Activated naive CD4-positive, alpha-beta T cell treated with anti-CD3 and anti-CD28 coated beads for 36 hours (primary cell): ENCODE data around the gene CDC42BPA. TPM values are rescaled to one million over a fixed set of nuclear protein-coding genes. Genes with fewer than 3 reads are reported as not detected.

ENCODE experiments used
- CTCF ChIA-PET: fragments of 350-600 bp; sonication (Branson Sonifier 250); formaldehyde crosslinking; loops from one replicate; lab custom pipeline; 2021; ENCODE audit warnings: antibody characterized with exemption; lab: Charles Lee
- DNase-seq: peaks from one replicate; pipeline ENCODE4 v3.0.0-alpha.2; 2020
- H3K27ac Mint-ChIP-seq: one replicate; pipeline ENCODE4 v1.8.0; 2021; ENCODE audit warnings: mild to moderate bottlenecking, mixed read lengths
- H3K27me3 Mint-ChIP-seq: one replicate; pipeline ENCODE4 v1.8.0; 2021; ENCODE audit warnings: low read depth, mixed read lengths
- H3K36me3 Mint-ChIP-seq: one replicate; pipeline ENCODE4 v1.8.0; 2021; ENCODE audit warnings: low read depth, mixed read lengths
- H3K4me1 Mint-ChIP-seq: one replicate; pipeline ENCODE4 v1.8.0; 2021; ENCODE audit warnings: low read depth, mixed read lengths
- H3K4me3 Mint-ChIP-seq: one replicate; pipeline ENCODE4 v1.8.0; 2021; ENCODE audit warnings: mild to moderate bottlenecking, moderate library complexity, mixed read lengths
- H3K9me3 Mint-ChIP-seq: one replicate; pipeline ENCODE4 v1.8.0; 2021; ENCODE audit warnings: mixed read lengths
- intact Hi-C: fragments of 100-400 bp; cut with micrococcal nuclease; formaldehyde crosslinking; loops from one replicate; pipeline ENCODE4 v1.15.1; 2023
- total RNA-seq, 2 experiments: library from RNA; stranded (reverse); gene quantifications; one replicate each; pipeline ENCODE4 v1.2.3, GENCODE V29; 2021

The CDC42BPA gene
- total RNA-seq, 2 experiments from 2014 or later: 5.0 to 5.8 TPM

GRCh38 chr1:226985839-226986463, 332.3 kb downstream of the CDC42BPA start:
- no peak for DNase-seq
- intact Hi-C loops: no loop called here
- Mint-ChIP-seq H3K4me1 (peaks cover 19% of the 10 kb centered on the region), H3K27me3 (no peaks in the 10 kb centered on the region), H3K36me3 (peaks cover 6% of the 10 kb centered on the region), H3K27ac (no peak overlapping the region), H3K4me3 (no peak overlapping the region), H3K9me3 (no peaks in the 10 kb centered on the region)
- CTCF ChIA-PET: no interaction called here

GRCh38 chr1:226985239-226985838, 333.0 kb downstream of the CDC42BPA start:
- CTCF ChIA-PET: no interaction called here
- Mint-ChIP-seq H3K27me3 (no peaks in the 10 kb centered on the region), H3K36me3 (peaks cover 6% of the 10 kb centered on the region), H3K4me1 (peaks cover 15% of the 10 kb centered on the region), H3K9me3 (no peaks in the 10 kb centered on the region), H3K4me3 (no peak overlapping the region), H3K27ac (no peak overlapping the region)
- DNase-seq: no peak
- intact Hi-C loops: no loop called here

GRCh38 chr1:226984521-226985238, 333.6 kb downstream of the CDC42BPA start:
- Mint-ChIP-seq H3K27me3 (no peaks in the 10 kb centered on the region), H3K9me3 (no peaks in the 10 kb centered on the region), H3K4me1 (peaks cover 8% of the 10 kb centered on the region), H3K36me3 (peaks cover 6% of the 10 kb centered on the region), H3K27ac (no peak overlapping the region), H3K4me3 (no peak overlapping the region)
- DNase-seq: no peak
- intact Hi-C loops: loop anchor here (1.0 kb wide), 1 partner anchor 12 kb away; no protein-coding TSS in a partner anchor
- CTCF ChIA-PET: no interaction called here

- H3K36me3 Mint-ChIP-seq: peaks cover 6% of the 10 kb centered on the region
- no peak for DNase-seq
- intact Hi-C loops: loop anchor here (1.0 kb wide), 1 partner anchor 12 kb away; no protein-coding TSS in a partner anchor
- CTCF ChIA-PET: no interaction called here
- H3K4me1 Mint-ChIP-seq: peaks cover 2% of the 10 kb centered on the region
- H3K27me3 Mint-ChIP-seq: no peaks in the 10 kb centered on the region
- H3K27ac Mint-ChIP-seq: no peak overlapping the region
- H3K9me3 Mint-ChIP-seq: no peaks in the 10 kb centered on the region
- no peak overlapping the region for H3K4me3 Mint-ChIP-seq
Measured at GRCh38 chr1:226983992-226984364, 334.3 kb downstream of the CDC42BPA start.

GRCh38 chr1:226983247-226983991, 334.9 kb downstream of the CDC42BPA start:
- Mint-ChIP-seq H3K9me3 (no peaks in the 10 kb centered on the region), H3K27me3 (no peaks in the 10 kb centered on the region), H3K4me1 (no peaks in the 10 kb centered on the region), H3K4me3 (no peak overlapping the region), H3K36me3 (peaks cover 6% of the 10 kb centered on the region), H3K27ac (no peak overlapping the region)
- DNase-seq: no peak
- CTCF ChIA-PET: no interaction called here
- intact Hi-C loops: no loop called here

- no peaks in the 10 kb centered on the region for H3K4me1 Mint-ChIP-seq
- intact Hi-C loops: no loop called here
- no peak overlapping the region for H3K27ac Mint-ChIP-seq
- DNase-seq: no peak
- no peaks in the 10 kb centered on the region for H3K27me3 Mint-ChIP-seq
- H3K4me3 Mint-ChIP-seq: no peak overlapping the region
- CTCF ChIA-PET: no interaction called here
- H3K36me3 Mint-ChIP-seq: peaks cover 6% of the 10 kb centered on the region
- no peaks in the 10 kb centered on the region for H3K9me3 Mint-ChIP-seq
Measured at GRCh38 chr1:226982451-226983177, 335.7 kb downstream of the CDC42BPA start.

GRCh38 chr1:226981838-226982237, 336.5 kb downstream of the CDC42BPA start:
- no peak overlapping the region for H3K4me3 Mint-ChIP-seq
- no peak for DNase-seq
- H3K27ac Mint-ChIP-seq: no peak overlapping the region
- H3K36me3 Mint-ChIP-seq: peaks cover 6% of the 10 kb centered on the region
- no peaks in the 10 kb centered on the region for H3K9me3 Mint-ChIP-seq
- H3K4me1 Mint-ChIP-seq: no peaks in the 10 kb centered on the region
- CTCF ChIA-PET: no interaction called here
- H3K27me3 Mint-ChIP-seq: no peaks in the 10 kb centered on the region
- intact Hi-C loops: no loop called here

GRCh38 chr1:226981386-226981817, 336.9 kb downstream of the CDC42BPA start:
- peaks cover 6% of the 10 kb centered on the region for H3K36me3 Mint-ChIP-seq
- intact Hi-C loops: no loop called here
- CTCF ChIA-PET: no interaction called here
- H3K4me3 Mint-ChIP-seq: no peak overlapping the region
- H3K27me3 Mint-ChIP-seq: no peaks in the 10 kb centered on the region
- no peak for DNase-seq
- H3K4me1 Mint-ChIP-seq: no peaks in the 10 kb centered on the region
- no peak overlapping the region for H3K27ac Mint-ChIP-seq
- no peaks in the 10 kb centered on the region for H3K9me3 Mint-ChIP-seq

- intact Hi-C loops: no loop called here
Measured at GRCh38 chr1:226980565-226981385, 337.5 kb downstream of the CDC42BPA start.

GRCh38 chr1:226980122-226980560, 338.2 kb downstream of the CDC42BPA start:
- Mint-ChIP-seq H3K27me3 (no peaks in the 10 kb centered on the region), H3K4me1 (no peaks in the 10 kb centered on the region), H3K9me3 (no peaks in the 10 kb centered on the region), H3K4me3 (no peak overlapping the region), H3K27ac (no peak overlapping the region), H3K36me3 (peaks cover 3% of the 10 kb centered on the region)
- intact Hi-C loops: no loop called here
- no peak for DNase-seq
- CTCF ChIA-PET: no interaction called here

More at GRCh38 chr1:226980565-226981385, 337.5 kb downstream of the CDC42BPA start:
- Mint-ChIP-seq H3K27ac (no peak overlapping the region), H3K36me3 (peaks cover 4% of the 10 kb centered on the region), H3K27me3 (no peaks in the 10 kb centered on the region), H3K4me3 (no peak overlapping the region), H3K4me1 (no peaks in the 10 kb centered on the region), H3K9me3 (no peaks in the 10 kb centered on the region)
- DNase-seq: no peak
- CTCF ChIA-PET: no interaction called here

GRCh38 chr1:226979517-226980121, 338.7 kb downstream of the CDC42BPA start:
- H3K36me3 Mint-ChIP-seq: peaks cover 4% of the 10 kb centered on the region
- H3K4me3 Mint-ChIP-seq: no peak overlapping the region

More at GRCh38 chr1:226979517-226980121, 338.7 kb downstream of the CDC42BPA start:
- no peaks in the 10 kb centered on the region for H3K27me3 Mint-ChIP-seq
- no peak for DNase-seq
- no peak overlapping the region for H3K27ac Mint-ChIP-seq
- H3K9me3 Mint-ChIP-seq: no peaks in the 10 kb centered on the region
- CTCF ChIA-PET: no interaction called here
- intact Hi-C loops: no loop called here
- no peaks in the 10 kb centered on the region for H3K4me1 Mint-ChIP-seq
